Lung microvascular endothelial cell (primary cell): ENCODE measurements around the gene FOXP3. TPM values are rescaled to one million over a fixed set of nuclear protein-coding genes. Genes with fewer than 3 reads are reported as not detected.

Experiments
- DNase-seq, 2 donors: peaks; one replicate each; pipeline versions ENCODE4 v3.0.0 to v3.0.0-alpha.2; 2010; ENCODE audit warnings: low read depth in 2 of 2
- total RNA-seq: library from RNA; depleted of rRNA; stranded (reverse); fragments of >200 nt; gene quantifications from 2 replicates; pipeline ENCODE4 v1.2.1, GENCODE V29; 2014

FOXP3 gene
- total RNA-seq, 1 donor from 2014 or later = not detected

DNA sequence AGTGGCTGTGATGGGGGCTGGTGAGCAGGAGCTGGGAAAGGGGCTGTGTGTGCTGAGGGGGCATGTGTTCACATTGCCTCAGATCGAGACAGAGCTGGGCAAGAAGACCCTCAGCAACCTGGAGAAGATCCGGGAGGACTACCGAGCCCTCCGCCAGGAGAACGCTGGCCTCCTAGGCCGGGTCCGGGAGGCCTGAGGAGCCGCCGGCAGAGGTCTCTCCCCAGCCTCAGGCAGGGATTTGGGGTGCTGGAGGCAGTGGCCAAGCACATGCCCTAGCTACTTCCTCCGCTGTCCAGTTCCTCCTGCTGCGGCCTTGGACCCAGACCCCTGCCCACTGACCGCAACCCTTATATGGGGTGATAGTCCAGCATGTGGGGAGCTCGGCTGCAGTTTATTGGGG, 14.4 kb downstream of the FOXP3 start:
- no peak for DNase-seq

DNA sequence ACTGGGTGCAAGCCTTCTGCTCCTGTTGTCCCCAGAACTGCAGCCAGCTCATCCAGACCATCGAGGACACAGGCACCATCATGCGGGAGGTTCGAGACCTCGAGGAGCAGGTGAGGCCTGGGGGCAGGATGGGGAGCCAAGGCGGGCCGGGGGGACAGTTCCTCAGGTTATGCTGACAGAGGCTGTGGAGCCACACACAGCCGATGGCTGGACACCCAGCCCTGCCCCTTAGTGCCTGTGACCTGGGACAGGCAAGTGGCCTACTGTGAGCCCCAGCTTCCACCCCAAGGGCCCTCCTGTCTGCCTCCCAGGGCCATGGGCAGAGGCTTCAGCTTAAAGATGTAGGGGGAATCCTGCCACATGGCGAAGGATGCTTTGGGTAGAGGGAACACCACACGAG, 14.9 kb downstream of the FOXP3 start:
- no peak for DNase-seq

- no peak for DNase-seq
Observed at GRCh38 chrX:49249071-49249470, 15.4 kb downstream of the FOXP3 start.

- DNase-seq = no peak
Observed at GRCh38 chrX:49247916-49248811, 16.3 kb downstream of the FOXP3 start.

DNA sequence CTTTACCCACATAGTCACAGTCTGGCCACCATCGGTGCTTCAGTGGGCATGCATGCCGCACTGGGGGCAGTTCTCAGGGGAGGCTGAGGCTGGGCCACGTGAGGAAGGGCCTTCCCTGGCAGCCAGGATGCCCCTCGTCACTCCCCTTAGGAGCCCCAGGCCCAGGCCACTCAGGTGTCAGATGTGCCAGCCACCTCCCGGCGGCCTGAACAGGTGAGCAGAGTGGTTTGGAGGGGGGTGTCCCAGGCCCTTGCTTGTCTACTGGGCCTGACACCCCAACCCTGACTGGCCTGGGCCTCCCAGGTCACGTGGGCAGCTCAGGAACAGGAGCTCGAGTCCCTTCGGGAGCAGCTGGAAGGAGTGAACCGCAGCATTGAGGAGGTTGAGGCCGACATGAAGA, 17.2 kb downstream of the FOXP3 start:
- DNase-seq = no peak

DNA sequence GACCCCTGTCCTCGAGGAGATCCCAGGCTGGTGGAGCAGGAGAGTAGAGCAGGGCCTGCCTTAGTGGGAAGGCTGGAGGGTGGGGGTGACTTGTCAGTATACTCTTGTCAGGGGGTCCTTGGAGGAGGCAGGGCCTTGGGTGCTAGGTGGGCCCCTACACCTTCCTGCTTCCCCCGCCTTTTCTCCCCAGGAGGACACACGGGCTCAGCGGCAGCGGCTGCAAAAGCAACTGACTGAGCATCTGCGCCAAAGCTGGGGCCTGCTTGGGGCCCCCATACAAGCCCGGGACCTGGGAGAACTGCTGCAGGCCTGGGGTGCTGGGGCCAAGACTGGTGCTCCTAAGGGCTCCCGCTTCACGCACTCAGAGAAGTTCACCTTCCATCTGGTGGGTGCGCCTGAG, 18.0 kb downstream of the FOXP3 start:
- DNase-seq = no peak

DNA sequence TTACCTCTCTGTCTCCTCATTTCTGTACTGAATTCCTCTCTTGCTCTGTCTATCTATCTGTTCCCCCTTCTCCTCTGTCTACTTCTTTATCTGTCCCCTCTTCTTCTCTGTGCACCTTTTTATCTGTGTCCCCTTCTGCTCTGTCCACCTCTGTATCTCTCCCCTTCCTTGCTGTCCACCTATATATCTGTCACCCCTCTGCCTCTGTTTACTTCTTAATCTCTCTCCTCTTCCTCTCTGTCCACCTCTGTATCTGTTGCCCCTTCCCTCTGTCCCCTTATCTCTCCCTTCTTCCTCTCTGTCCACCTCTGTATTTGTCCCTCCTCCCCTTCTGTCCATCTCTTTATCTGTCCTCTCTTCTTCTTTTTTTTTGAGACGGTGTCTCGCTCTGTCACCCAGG, 20.3 kb downstream of the FOXP3 start:
- no peak for DNase-seq

DNA sequence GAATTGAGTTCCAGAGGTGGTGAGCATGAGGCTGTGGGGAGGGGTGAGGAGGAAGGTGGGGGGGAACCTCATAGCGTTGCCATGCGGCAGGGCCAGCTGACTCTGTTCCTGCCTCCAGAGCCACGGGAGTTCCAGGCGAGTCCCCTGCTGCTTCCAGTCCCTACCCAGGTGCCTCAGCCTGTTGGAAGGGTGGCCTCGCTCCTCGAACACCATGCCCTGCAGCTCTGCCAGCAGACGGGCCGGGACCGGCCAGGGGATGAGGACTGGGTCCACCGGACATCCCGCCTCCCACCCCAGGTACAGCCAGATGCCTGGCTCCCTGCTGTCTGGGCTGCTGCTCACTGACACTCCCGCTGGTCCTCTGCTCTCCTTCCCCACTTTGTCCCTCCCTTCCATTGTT, 21.3 kb downstream of the FOXP3 start:
- DNase-seq = no peak

DNA sequence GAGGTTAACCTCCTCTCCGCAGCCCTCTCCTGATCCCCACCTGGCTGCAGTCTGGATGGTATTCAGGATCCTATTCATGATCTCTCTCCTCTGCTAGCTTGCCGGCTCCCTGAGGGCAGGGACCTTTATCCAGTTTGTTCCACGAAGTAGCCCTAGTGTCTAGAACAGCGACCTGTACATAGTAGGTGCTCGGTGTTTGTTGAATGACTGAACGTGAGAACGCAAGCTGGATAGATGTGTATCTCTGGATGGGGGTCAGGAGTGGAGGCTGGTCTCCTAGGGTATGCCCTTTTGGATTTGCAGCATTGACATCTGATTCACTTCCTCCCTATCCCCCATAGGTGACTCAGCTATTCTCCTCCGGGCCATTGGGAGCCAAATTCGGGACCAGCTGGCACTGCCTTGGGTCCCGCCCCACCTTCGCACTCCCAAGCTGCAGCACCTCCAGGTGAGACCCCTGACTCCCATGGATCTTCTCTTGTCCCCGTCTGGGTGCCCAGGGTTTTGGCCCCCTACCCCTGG, 21.9 kb downstream of the FOXP3 start:
- peak in 1 of 2 donors; percentile 8 for DNase-seq

DNA sequence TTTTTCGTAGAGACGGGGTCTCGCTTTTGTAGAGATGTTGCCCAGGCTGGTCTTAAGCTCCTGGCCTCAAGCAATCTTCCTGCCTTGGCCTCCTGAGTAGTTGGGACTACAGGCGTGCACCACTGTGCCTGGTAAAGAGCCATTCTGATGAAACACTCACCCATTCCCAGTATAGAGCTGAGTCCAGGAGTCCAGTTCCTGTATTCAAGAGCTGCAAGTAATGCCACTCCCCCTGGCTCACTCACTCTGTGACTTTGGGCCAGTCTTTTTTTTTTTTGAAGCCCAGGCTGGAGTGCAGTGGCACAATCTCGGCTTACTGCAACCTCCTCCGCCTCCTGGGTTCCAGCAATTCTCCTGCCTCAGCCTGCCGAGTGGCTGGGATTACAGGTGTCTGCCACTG, 25.8 kb downstream of the FOXP3 start:
- DNase-seq = no peak

GRCh38 chrX:49237060-49237459, 27.4 kb downstream of the FOXP3 start:
- DNase-seq = no peak

GRCh38 chrX:49233887-49234555, 30.5 kb downstream of the FOXP3 start:
- DNase-seq = no peak

- no peak for DNase-seq
Observed at GRCh38 chrX:49233176-49233575, 31.3 kb downstream of the FOXP3 start, which contains the start of gene CACNA1F. Gene CACNA1F, minus strand, starts transcription at chrX:49233340. Its CDS starts 31 bp downstream, at chrX:49233309.

GRCh38 chrX:49232525-49232924, 32.0 kb downstream of the FOXP3 start:
- no peak for DNase-seq

- DNase-seq = no peak
Observed at GRCh38 chrX:49231333-49232000, 33.0 kb downstream of the FOXP3 start.

- no peak for DNase-seq
Observed at GRCh38 chrX:49230500-49231232, 33.8 kb downstream of the FOXP3 start.

DNA sequence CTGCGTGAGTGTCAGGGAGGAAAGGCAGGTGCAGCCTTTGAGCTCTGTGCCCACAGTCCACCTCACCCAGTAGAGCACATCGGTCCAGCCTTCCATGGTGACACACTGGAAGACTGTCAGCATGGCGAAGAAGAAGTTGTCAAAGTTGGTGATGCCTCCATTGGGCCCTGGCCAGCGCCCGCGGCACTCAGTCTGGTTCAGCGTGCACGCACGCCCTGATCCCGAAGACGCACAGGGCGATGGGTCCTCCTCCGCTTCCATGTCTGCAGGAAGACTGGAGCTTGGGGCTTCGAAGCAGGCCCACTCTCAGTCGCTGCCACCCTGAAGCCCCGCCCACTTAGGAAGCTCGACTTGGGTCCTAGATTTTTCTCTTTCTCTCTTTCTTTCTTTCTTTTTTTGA, 36.3 kb downstream of the FOXP3 start:
- no peak for DNase-seq

- no peak for DNase-seq
Observed at GRCh38 chrX:49227726-49228125, 36.8 kb downstream of the FOXP3 start.

DNA sequence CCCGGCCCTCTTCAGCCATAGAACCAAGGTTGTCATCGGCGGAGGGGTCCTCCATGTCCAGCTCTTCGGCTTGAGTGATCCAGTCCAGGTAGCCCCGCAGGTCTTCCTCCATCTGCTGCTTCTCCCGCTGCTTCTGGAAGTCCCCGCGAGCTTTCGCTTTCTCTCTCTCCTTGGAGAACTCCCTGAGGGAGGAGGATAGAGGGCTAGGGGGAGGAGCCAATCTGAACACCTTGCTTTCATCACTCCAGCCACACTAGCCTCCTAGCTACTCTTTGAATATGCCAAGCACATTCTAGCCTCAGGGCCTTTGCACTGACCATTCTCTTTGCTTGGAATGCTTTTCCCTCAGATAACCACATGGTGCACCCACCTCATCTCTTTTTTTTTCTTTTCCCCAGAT, 37.6 kb downstream of the FOXP3 start:
- no peak for DNase-seq

GRCh38 chrX:49225858-49226257, 38.7 kb downstream of the FOXP3 start:
- DNase-seq = no peak

DNA sequence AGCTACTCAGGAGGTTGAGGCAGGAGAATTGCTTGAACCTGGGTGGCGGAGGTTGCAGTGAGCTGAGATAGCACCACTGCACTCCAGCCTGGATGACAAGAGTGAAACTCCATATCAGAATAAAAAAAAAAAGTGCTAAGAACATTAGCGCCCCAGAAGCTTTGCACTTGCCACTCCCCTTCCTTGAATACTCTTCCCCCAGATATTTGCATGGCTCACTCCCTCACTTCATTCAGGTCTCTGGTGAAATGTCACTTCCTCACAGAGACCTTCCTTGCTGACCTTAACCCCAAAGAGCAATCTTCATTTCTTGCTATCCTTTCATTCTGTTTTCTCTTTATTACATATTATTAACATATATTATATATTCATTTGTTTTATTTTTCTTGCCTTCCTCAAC, 42.6 kb downstream of the FOXP3 start:
- DNase-seq = no peak
